ENCODE data around the gene RAPGEF3. TPM values are rescaled to one million over a fixed set of nuclear protein-coding genes. Genes with fewer than 3 reads are reported as not detected.

Gene RAPGEF3
- total RNA-seq, 3 donors from 2014 or later = 40.6 to 87.8 (median 60.3) TPM

GRCh38 chr12:47803191-47803875 is 44.7 kb upstream of the RAPGEF3 start:
- H3K4me1 ChIP-seq = peaks cover 47 to 61% of the 10 kb centered on the region in 2 donors
- no peak for DNase-seq (ENCODE audit: low spot score in 2 of 2)
- intact Hi-C loops (cut with DNase I; ENCODE audit: low total_unique reads) = no loop called here
- H3K4me3 ChIP-seq = no peak overlapping the region
- no peaks in the 10 kb centered on the region for H3K9me3 ChIP-seq
- H3K27me3 ChIP-seq = no peaks in the 10 kb centered on the region
- peak overlapping the region; percentile 71 to 82 for H3K27ac ChIP-seq
- H3K36me3 ChIP-seq = no peaks in the 10 kb centered on the region
- no peak for TF ChIP-seq POLR2AphosphoS5 (IDR thresholded peaks at IDR 0.05)
- TF ChIP-seq POLR2A (IDR thresholded peaks at IDR 0.05) = no peak
- TF ChIP-seq CTCF (IDR thresholded peaks at IDR 0.05) = no peak

GRCh38 chr12:47802312-47802711 is 43.6 kb upstream of the RAPGEF3 start:
- H3K4me3 ChIP-seq = peak overlapping the region in 1 of 3 donors; percentile 16
- no peaks in the 10 kb centered on the region for H3K27me3 ChIP-seq
- peak overlapping the region; percentile 71 to 82 for H3K27ac ChIP-seq
- intact Hi-C loops (cut with DNase I; ENCODE audit: low total_unique reads) = no loop called here
- TF ChIP-seq POLR2AphosphoS5 (IDR thresholded peaks at IDR 0.05) (no peak), CTCF (IDR thresholded peaks at IDR 0.05) (no peak), POLR2A (IDR thresholded peaks at IDR 0.05) (no peak)
- H3K36me3 ChIP-seq = no peaks in the 10 kb centered on the region
- H3K4me1 ChIP-seq = peaks cover 41 to 52% of the 10 kb centered on the region in 2 donors
- no peaks in the 10 kb centered on the region for H3K9me3 ChIP-seq
- DNase-seq (ENCODE audit: low spot score in 2 of 2) = no peak

GRCh38 chr12:47801904-47802246 is 43.2 kb upstream of the RAPGEF3 start:
- Histone ChIP-seq H3K27me3 (no peaks in the 10 kb centered on the region), H3K4me1 (peaks cover 41 to 48% of the 10 kb centered on the region in 2 donors), H3K36me3 (no peaks in the 10 kb centered on the region), H3K27ac (peak overlapping the region; percentile 71 to 82), H3K4me3 (peak overlapping the region in 1 of 3 donors; percentile 16), H3K9me3 (no peaks in the 10 kb centered on the region)
- no peak for DNase-seq (ENCODE audit: low spot score in 2 of 2)
- intact Hi-C loops (cut with DNase I; ENCODE audit: low total_unique reads) = no loop called here
- TF ChIP-seq POLR2AphosphoS5 (IDR thresholded peaks at IDR 0.05) (no peak), CTCF (IDR thresholded peaks at IDR 0.05) (no peak), POLR2A (IDR thresholded peaks at IDR 0.05) (no peak)

GRCh38 chr12:47801170-47801903 is 42.7 kb upstream of the RAPGEF3 start:
- H3K27me3 ChIP-seq = no peaks in the 10 kb centered on the region
- intact Hi-C loops (cut with DNase I; ENCODE audit: low total_unique reads) = no loop called here
- peak in 1 of 3 donors; percentile 18 for TF ChIP-seq POLR2AphosphoS5 (IDR thresholded peaks at IDR 0.05)
- no peak for TF ChIP-seq POLR2A (IDR thresholded peaks at IDR 0.05)
- peak overlapping the region; percentile 71 to 82 for H3K27ac ChIP-seq
- no peak for DNase-seq (ENCODE audit: low spot score in 2 of 2)
- peak overlapping the region in 1 of 3 donors; percentile 16 for H3K4me3 ChIP-seq
- no peaks in the 10 kb centered on the region for H3K9me3 ChIP-seq
- H3K36me3 ChIP-seq = no peaks in the 10 kb centered on the region
- H3K4me1 ChIP-seq = peaks cover 41 to 48% of the 10 kb centered on the region in 2 donors

GRCh38 chr12:47800582-47800981 is 41.9 kb upstream of the RAPGEF3 start:
- Histone ChIP-seq H3K27ac (peak overlapping the region; percentile 71 to 82), H3K4me1 (peaks cover 40 to 42% of the 10 kb centered on the region in 2 donors), H3K27me3 (no peaks in the 10 kb centered on the region), H3K36me3 (no peaks in the 10 kb centered on the region), H3K4me3 (no peak overlapping the region), H3K9me3 (no peaks in the 10 kb centered on the region)
- intact Hi-C loops (cut with DNase I; ENCODE audit: low total_unique reads) = no loop called here
- TF ChIP-seq POLR2A (IDR thresholded peaks at IDR 0.05) (no peak), POLR2AphosphoS5 (IDR thresholded peaks at IDR 0.05) (no peak), CTCF (IDR thresholded peaks at IDR 0.05) (no peak)
- DNase-seq (ENCODE audit: low spot score in 2 of 2) = no peak

All from breast epithelium (tissue), 4 donors.